Hematopoietic multipotent progenitor cell treated with erythropoietin and hydrocortisone succinate and interleukin-3 and kit ligand, for 15 days (in vitro differentiated cells): ENCODE results near the gene DDIAS.

Source experiments
- DNase-seq: peaks from one replicate; pipeline ENCODE4 v3.0.0-alpha.2; 2015; ENCODE audit warnings: low spot score

Gene DDIAS

DNA sequence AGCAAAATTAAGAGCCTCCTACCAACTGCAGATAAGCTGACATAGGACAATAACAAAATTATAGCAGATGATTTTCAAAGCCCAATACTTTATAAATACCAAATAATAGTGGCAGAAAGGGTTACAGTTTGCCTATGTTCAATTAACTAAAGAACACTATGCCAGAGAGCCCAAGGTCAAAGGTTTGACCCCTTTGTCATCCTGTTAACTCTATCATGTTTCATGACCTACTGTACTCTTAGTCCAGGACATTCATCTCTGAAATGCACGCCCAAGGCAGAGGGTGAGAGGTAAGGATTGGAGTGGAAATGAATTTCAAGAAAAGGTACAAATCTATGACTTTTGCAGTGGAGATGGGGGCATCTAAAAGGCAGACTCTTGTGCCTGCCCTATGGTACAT, 70.6 kb downstream of the DDIAS start:
- DNase-seq: no peak

- no peak for DNase-seq
These were observed 72.6 kb downstream of the DDIAS start for GRCh38 chr11:82974135-82974534.

- DNase-seq: no peak
These were observed 73.3 kb downstream of the DDIAS start for GRCh38 chr11:82974851-82975250.

GRCh38 chr11:82975882-82976281, 74.3 kb downstream of the DDIAS start:
- no peak for DNase-seq

DNA sequence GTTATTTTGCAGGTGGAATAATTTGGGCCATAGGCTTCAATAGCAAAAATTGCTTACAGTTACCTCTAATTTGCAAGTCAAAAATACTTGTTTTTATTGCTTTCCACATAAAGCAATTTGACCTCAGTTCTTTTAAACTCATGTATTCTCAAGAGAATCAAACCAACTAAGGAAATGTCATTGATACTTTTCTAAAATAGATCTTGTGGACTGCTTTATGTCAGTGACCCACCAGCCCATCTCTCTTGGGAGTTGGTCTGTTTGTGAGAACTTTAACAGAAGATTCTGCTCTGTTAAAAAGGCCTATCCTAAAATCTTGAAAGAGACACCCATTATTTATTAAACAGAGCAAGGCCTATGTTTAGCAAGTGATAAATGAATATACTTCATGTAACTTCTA, 75.2 kb downstream of the DDIAS start:
- DNase-seq: no peak

DNA sequence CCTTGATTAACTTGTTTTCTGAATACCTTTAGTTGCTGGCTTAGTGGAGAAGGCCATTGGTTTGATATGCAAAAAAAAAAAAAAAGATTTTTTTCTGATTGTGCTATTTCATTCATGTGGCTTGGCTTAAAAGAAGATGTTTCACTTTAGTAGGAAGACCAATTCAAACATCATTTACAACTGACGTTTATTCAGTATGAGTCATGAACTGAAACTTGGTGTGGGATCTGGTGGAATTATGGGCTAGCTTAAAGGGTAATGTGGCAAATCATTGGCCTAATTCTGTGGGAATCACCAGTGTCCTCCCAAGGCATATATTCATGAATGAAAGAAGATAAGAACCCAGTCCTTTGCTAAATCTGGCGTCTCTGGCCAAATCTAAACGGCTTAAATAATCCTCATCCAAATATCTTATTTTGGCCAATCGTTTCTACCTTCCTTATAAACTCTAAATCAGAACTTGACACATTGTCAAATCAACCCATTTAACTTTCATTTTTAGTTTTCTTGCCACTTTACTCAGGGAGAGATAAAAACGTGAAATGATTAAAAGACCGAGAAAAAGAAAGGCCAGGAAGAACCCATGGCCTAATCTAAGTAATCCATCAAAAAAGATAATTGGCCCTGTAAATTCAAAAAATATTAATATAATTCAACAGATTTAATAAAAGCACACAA, 77.0 kb downstream of the DDIAS start:
- DNase-seq: no peak

- no peak for DNase-seq
These were observed 78.3 kb downstream of the DDIAS start for GRCh38 chr11:82979824-82980223.

- DNase-seq: no peak
These were observed 78.8 kb downstream of the DDIAS start for GRCh38 chr11:82980292-82980691.

DNA sequence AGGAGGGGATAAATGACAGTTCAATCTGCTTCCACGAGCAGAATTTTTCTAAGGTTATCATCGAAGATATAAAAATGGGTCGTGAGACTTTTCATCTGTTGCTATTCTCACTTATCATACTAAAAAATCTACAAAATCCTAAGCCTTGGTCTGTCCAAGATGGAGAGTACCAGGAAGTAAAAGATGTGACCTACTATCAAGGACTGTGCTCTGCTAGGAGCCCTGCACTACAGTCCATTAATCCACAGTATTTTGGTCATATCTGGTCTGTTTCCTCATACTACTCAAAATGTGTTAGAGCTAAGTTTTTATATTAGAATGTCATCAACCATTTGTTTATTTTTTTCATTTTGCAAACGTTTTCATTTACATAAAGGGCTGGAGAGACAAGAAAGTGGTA, 79.4 kb downstream of the DDIAS start:
- DNase-seq: no peak

GRCh38 chr11:82981852-82982251, 80.3 kb downstream of the DDIAS start:
- DNase-seq: no peak
